NCI-H1694 treated with DMSO at 0.1 percent for 48 hours (cell line): ENCODE measurements around the gene MELTF.

ENCODE experiments used
- DNase-seq: peaks from one replicate; lab custom pipeline; 2025; lab: John Stamatoyannopoulos, UW

The MELTF gene

DNA sequence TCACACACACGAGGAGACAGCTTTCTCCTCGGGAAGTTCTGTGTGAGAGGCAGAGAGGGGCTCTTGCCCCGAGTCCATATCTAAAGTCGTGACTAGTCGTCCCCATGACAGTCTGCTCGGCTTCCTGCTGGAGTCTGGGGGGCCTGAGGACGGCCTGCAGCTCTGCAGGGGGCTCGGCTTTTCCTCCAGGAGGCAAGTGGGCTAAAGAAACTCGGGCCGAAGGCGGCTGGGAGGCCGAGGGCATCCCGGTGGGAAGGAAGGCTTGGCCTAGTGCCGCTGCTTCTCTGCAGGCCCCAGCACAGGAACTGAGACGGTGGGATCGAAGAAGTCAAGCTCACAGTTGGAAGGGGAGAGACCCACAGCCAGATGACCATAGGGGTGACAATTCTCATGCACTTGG is 35.6 kb downstream of the MELTF start:
- no peak for DNase-seq

DNA sequence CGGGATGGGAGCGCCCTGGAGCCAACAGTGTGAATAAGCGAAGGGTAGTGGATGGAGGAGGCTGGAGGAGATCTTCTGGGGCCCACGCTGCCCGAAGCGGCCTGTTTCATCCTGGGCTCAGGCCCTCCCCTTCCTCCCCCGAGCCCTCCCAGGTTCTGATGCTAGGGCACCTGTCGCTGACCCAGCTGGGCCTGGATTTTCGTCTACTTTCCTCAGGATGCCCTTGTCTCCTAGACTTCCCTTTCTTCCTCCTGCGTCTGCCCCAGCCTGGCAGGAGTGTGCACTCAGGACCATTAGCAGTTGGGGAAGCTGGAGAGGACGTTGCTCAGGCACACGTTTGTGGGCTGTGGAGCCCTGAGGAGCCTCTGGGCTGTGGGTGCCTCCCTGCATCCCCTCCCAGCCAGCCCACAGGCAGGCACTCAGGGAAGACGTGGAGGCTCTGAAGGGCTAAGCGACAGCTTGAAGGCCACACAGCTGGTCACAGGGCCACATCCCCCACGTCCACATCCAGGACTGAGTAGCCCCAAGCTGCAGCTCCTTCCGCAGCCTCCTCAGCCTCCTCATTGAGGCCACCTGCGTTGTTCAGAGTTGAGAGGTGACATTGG is 37.1 kb downstream of the MELTF start:
- DNase-seq, result no peak

DNA sequence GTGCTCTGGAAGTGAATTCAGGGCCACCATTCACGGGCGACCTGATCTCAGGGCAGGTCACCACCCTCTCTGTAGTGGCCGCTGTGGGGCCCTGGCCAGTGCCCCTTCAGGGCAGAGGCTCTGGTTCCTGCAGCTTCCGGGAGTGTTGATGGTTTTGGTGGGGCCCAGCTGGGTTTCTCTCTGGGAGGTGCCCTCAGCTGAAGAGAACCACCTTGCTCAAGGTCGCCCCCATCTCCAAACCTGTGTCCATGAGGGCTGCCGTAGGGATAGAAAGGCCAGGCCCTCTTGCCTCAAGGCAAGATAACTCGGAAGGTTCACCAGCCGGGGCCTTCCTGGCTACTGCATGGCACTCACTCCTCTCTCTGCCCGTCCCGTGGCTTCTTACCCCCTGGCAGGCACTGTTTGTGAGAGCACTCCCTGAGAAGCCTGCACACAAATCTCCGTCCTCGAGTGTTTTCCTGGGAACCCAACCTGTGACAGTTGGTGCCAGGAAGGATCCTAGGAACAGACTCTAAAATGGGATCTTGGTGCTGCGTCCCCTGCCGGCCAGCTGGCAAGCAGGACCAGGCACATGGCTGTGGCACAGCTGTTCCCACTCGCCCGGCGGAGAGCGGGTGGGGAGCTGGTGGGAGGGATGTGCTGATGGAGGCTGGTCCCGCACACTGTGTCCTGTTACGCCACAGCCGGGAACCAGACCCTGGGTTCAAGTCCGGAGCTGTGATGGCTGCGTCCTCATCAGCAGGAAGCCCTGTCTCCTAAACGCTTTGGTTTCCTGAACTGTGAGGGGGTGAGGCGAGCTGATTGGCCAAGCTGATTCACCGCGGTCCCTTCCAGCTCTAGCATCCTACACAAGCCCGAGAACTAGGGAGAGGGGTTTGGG is 37.8 kb downstream of the MELTF start:
- peak; percentile 28 for DNase-seq

DNA sequence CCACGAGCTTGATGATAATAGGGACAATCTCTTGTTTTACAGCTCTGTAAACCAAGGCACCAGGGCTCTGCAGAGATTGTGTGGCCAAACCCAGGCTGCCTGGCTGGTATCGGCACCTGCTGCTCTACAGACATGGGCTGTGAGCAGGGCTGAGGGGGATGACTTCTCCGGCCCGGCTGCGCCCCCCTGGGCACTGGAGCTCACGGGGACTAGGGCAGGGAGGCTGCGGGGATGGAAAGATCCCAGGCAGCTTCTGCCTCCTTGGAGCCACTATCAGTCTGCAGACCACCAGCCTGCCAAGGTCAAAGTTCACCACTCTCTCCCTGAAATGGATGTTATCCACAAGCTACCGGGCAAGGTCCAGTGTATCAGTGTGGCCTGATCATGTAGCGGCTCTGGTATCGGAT is 39.0 kb downstream of the MELTF start:
- DNase-seq, result no peak

DNA sequence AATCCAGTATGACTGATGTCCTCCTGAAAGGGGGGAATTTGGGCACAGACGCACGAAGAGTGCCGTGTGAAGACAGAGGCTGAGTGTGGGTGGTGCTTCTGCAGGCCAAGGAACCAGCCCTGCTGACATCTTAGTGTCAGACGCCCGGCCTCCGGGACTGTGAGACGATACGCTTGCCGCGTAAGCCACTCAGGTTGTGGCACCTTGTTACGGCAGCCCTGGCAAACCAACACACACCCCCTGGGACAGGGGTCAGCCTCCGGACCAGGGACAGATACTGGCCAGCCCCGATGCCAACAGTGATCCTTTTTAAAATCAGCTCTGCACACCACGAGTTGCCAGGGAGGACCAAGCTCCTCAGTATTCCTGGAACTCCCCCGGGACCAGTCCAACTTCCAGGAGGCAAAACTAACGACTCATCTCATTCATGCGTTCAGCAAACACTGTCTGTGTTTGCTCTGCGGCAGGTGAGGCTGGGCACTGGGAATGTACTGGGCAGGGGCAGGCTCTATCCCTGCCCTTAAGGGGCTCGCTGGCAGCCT is 39.8 kb downstream of the MELTF start:
- no peak for DNase-seq

DNA sequence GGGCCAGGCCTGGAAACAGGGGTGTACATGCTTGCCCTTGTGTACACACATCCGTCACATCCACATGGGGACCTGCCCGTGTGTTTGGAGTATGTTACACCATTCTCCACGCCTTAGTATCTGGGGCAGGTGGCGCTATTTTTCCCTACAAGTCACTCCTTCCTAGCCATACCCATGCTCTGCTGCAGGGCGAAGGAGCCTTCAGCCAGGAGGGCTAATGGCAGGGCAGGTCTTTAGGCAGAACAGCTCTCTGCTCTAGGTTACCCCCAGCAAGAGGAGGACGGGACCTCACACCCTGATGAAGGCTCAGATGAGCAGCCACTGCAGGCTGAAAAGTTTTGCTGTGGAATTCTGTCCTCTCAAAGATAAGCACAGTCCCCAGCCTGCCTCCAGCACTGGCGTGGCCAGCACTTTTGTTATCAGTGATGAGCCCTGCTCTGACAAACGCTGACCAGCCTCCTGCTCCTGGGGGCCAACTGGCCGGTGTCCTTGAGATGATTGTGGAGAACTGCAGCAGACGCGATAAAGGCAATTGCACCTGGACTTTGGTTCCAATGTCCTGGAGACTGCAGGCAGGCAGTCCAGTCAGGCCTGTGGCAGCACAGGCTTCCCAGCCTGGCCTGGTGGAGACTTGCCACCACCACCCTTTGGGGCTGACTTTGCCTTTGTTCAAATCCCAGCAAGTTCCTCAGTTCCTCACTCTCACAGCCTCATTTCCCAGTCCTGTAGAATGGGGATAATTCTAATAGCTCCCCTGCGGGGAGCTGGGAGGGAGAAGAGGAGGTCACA is 41.2 kb downstream of the MELTF start:
- DNase-seq, result no peak

DNA sequence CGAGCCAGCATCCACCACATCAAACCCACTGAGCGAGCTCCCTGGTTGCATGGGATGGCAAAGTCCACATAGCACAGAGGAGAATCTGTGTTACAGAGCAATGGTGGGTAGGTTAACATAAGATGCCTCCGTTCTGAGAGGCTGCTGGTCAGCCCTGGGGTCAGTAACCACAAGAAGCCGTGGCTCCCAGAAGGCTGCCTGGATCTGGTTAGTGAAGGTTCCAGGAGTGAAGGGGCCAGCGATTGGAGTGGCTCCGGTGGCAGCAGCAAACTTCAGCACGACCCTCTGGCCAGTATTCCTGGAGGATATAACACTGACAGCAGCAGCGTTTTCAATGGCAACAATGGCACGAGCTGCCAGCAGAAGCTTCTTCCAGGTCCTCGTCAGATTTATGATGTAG is 42.6 kb downstream of the MELTF start:
- DNase-seq, result no peak

DNA sequence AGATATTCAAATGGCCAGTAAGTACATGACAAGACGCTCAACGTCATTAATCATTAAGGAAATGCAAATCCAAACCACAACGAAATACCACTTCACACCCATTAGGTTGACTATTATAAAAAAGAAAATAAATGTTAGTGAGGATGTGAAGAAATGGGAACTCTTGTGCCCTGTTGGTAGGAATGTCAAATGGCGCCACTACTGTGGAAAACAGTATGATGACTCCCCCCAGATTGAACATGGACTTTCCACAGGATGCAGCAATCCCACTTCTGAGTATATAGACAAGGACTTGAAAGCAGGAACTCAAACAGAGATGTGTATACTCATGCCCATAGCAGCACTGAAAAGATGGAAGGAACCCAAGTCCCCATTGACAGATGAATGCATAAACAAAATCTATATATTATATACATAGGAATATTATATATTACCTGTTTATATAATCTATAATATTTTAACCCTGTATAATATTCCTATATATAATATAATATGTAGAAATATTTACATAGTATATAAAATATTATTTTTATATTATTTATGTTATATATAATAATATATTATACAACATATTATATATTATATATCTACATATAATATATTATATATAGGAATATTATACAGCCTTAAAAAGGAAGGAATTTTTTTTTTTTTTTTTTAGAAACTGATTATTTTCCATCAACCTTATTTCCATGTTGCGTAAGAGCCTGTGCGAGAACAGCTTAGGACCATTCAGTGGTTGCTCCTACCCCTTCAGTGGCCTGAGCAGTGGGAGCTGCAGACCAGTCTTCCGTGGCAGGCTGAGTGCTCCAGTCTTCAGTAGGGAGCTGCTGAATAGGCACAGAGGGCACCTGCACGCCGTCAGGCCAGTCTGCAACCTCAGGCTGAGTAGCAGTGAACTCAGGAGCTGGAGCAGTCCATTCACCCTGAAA is 43.4 kb downstream of the MELTF start:
- DNase-seq, result no peak

DNA sequence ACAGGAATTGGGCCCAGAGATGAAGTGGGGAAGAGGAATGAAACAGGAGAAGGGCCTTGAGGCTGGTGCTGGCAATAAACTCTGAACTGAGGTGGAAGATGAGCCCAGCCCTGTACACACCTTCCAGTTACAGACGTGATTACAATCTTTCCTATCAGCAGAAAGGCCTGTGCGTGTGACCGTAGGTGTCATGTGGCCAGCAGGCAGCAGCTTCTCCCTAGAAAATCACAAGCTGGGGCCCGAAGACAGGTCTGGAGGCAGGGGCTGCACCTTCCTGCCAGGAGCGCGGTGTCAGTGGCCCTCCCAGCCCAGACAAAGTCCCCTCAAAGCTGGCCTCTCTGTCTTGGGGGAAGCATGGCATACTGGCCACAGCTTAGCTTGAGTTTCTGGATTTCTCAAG is 44.3 kb downstream of the MELTF start:
- no peak for DNase-seq

DNA sequence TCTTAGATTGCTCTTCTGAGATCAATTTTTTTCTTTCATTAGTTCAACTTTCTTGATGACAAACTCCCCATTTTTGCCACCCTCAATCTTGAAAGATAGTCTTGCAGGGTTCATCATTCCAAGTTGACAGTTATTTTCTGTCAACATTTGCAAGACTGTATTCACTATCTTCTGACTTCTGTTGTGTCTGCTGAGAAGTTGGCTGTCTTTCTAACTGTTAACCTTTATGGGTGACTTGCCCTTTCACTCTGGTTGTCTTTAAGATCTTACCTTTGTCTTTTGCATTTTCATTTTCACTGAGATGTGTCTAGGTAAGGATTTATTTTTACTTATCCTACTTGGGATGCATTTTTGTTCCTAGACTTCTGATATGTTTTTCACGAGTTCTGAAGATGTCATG is 46.4 kb downstream of the MELTF start:
- DNase-seq, result no peak

DNA sequence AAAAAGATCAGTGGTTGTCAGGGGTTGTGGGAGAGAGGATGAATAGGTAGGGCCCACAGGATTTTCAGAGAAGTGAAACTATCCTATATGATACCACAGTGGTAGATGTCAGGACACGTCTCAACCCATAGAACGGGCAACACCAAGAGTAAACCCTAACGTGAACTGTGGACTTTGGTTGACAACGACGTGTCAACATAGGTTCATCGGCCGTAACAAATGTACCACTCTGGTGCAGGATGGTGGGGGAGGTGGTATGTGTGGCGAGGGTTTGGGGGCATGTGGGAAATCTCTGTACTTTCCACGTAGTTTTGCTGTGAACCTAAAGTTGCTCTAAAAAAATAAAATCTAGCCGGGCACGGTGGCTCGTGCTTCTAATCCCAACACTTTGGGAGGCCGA is 48.0 kb downstream of the MELTF start:
- no peak for DNase-seq

DNA sequence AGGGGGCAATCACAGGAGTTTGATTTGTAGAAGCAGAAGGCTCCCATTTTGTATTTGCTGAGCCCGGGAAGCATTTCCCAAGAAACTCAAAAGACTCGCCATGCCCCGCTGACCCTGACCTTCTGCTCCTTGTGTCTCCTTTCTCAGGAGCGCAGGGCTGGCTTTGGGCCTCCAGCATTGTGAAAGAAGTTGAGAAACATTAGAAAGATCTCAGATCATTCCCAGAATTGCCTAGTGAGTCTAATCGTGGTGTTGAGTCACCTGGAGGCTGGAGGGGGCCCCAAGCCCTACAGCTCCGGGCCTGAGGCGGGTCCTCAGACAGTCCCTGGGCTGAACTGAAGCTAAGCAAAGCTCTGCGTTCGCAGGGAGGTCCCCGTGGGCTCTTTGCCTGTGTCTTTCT is 50.1 kb downstream of the MELTF start:
- DNase-seq, result no peak

DNA sequence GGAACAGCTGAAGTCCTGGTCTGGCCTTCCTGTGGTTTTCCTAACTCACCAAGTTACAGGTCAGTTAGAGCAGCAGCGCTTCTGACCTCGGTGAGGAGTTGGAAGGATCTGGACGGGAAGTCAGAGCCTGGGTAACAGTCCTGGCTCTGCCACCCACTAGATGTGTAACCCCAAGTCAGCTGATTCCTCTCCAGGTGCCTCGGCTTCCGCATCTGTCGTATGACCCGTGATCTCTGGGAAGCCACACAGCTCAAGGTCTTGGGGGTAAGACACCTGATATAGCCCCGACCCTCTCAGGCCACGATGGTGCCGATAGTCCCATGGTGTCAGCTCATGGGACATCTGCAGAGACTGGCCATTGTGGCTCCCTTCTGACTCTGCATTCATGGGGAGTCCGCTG is 52.7 kb downstream of the MELTF start:
- no peak for DNase-seq

DNA sequence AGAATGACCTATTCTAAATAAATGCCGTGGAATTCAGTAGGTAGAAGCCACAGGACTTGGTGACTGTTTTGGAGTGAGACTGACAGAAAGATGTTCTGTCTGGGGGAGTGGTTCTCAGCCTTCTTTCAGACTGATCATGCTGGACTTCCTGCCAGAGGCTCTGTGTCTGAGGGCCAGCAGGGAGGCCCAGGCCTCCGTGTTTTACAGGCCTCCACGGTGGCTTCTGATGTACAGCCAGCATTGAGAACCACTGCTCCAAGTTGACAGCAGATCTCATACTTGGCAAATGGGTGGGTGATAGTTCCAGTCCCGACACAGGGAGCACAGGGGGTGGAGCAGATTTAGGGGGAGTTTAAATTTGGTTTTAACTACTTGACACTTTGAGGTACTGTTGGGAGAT is 54.3 kb downstream of the MELTF start:
- no peak for DNase-seq

DNA sequence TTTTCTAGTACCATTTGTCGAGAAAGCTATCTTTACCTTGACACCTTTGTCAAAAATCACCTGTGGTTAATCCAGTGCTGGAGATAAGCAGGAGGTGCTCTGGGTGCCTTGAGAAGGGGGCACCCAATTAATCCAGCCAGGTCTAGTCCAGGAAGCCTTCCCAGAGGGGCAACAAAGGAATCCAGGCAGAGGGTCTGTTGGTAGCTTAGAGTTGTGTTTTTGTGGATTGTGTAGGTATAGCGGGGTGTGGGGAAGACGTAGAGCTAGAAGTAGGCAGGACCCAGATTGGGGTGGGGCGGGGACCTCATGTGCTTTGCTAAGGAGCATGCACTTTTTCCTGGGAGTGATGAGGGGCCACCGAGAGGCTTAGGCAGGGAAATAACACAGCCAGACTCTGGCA is 55.0 kb downstream of the MELTF start:
- no peak for DNase-seq

DNA sequence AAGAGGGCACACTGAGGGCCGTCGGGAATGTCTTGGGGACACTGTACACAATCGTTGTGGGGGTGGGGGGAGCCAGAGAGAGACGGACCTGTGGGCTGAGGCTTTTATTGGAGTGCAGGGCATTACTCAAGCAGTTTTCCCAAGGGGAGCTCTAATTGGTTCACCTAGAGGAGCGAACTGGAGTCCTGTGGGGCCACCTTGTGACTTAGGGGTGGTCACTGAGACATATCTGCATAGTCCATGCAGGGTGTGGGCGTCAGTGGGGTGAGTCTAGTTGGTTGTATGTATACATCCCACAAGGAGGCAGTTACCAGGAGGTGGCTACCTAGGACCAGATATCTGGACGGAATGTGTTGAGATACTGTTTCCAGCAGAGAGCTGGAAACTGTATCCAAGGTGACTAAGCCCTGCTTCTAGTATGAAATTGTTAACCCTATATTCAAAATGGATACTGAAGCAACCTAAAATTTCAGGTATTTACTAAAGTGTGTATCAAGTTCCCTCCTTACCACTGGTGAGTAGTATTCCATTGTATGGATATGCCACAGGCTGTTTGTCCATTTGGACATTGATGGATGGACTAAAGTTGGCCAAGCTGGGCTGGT is 58.4 kb downstream of the MELTF start:
- no peak for DNase-seq

DNA sequence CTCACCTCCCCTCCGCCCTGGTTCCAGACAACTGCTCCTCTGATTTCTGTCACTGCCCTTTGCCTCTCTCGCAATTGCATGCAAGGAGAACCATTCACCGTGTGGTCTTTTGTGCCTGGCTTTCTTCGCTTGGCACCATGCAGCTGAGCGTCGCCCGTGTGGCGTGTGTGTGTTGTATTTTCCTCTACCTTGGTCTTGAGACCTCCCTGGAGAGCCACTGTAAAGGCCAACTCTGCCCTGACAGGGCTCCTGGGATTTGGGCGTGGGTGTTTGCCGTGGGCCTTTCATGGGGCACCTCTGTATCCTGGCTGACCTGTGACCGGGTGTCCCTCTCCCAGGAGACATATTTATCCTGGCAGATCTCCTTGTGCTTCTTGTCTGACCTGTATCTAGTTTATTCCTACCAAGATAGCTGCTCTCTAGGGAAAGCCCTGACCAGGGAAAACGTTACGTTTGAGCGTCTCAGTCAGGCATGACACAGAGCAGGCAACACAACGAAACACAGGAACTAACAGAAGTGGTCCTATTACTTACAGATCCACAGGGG is 59.0 kb downstream of the MELTF start:
- DNase-seq, result no peak

DNA sequence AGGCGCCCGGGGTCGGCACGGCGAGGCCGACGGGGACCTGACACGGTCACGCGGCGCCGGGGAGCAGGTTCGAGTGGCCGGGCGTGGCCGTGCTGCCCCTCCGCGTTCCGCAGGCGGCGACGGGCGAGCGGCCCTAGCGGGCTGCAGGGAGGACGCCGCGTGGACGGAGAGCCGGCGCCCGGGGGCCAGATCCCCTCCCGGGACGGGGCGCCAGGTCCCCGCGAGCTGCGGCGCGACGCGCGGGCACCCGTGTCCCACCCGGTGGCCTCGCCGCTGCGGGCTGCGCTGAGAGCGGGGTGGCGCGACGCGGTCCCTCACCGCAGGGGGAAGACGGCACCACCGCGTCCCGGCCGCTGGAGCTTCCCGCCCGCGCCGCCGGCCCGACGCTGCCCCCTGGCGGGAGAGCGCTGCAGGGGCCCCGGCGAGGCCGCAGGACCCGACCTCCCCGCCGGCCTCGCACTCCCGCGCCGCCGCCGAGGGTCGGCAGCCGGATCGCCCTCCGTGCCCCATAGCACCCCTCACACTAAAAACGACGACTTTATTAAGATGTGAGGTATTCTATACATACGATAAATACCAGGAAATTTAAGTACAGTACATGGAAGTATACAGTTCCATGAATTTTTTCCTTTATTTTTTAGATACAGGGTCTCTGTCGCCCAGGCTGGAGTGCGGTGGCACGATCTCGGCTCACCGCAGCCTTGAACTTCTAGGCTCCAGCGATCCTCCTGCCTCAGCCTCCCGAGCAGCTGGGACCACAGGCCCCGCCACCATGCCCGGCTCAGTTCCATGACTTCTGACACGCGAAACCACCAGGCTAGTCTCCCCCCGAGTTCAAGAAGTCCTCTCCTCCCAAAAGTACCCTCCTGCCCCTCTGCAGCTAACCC is 59.7 kb downstream of the MELTF start:
- peak; percentile 26 for DNase-seq

DNA sequence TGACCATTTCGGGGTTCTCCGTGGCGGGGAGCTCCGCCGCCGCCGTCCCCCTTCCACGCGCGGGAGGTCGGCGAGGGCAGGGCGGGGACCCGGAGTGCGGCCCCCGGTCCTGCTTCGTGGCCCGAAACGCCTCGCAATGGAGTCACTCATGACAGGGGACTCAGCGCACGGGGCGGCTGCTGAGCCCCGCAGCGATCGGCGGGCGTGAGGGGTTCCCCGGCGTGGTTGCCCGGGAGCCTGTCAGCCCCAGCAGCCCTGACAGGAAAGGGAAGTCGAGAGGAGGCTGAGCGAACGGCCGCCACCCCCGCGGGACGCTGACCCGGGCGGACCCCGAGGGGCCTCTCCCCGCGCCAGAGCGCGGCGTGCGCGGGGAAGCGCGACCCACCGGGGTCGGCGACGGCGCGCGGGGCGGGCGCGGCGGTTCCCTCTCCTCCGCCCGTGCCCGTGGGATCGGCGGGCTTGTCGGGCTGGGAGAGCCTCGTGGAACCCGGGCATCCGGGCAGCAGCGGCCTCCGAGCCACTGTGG is 60.4 kb downstream of the MELTF start:
- no peak for DNase-seq
